Kidney epithelial cell (primary cell): ENCODE measurements around the gene ZNF154. TPM values are rescaled to one million over a fixed set of nuclear protein-coding genes. Genes with fewer than 3 reads are reported as not detected.

Source experiments
- DNase-seq: peaks from one replicate; pipeline ENCODE4 v3.0.0-alpha.2; 2010; ENCODE audit warnings: low read depth
- H3K27me3 ChIP-seq: 2 replicates; pipeline ENCODE4 v1.6.0; 2011; ENCODE audit warnings: low read length; ENCODE audit not compliant: control insufficient read depth, insufficient read depth
- H3K36me3 ChIP-seq: 2 replicates; pipeline ENCODE4 v1.5.1; 2011; ENCODE audit warnings: low read length; ENCODE audit not compliant: control insufficient read depth, insufficient read depth
- H3K4me3 ChIP-seq: 2 replicates; pipeline ENCODE4 v1.5.1; 2011; ENCODE audit warnings: low read depth, mild to moderate bottlenecking, control low read depth, low read length
- total RNA-seq: library from RNA; depleted of rRNA; stranded (reverse); fragments of >200 nt; gene quantifications from 2 replicates; pipeline ENCODE4 v1.2.3, GENCODE V29; 2015
- TF ChIP-seq, protein P1 (sequence below): IDR thresholded peaks from 2 replicates; pipeline ENCODE4 v1.5.1; 2011; ENCODE audit warnings: mild to moderate bottlenecking, moderate library complexity, low read length, control low read depth, inconsistent platforms; ENCODE audit not compliant: insufficient read depth, poor library complexity, severe bottlenecking

ZNF154 gene
- total RNA-seq, 1 donor from 2014 or later, result 3.3 TPM

DNA sequence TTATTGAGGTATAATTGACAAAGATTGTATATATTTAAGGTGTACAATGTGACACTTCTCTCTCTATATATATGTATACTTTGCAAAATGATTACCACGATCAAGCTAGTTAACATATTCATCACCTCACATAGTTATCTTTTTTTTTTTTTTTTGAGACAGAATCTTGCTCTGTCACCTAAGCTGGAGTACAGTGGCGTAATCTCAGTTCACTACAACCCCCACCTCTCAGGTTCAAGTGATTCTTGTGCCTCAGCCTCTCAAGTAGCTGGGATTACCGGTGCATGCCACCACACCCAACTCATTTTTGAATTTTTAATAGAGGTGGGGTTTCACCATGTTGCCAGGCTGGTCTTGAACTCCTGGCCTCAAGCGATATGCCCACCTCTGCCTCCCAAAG lies 36.5 kb downstream of the ZNF154 start:
- TF ChIP-seq, protein P1, sequence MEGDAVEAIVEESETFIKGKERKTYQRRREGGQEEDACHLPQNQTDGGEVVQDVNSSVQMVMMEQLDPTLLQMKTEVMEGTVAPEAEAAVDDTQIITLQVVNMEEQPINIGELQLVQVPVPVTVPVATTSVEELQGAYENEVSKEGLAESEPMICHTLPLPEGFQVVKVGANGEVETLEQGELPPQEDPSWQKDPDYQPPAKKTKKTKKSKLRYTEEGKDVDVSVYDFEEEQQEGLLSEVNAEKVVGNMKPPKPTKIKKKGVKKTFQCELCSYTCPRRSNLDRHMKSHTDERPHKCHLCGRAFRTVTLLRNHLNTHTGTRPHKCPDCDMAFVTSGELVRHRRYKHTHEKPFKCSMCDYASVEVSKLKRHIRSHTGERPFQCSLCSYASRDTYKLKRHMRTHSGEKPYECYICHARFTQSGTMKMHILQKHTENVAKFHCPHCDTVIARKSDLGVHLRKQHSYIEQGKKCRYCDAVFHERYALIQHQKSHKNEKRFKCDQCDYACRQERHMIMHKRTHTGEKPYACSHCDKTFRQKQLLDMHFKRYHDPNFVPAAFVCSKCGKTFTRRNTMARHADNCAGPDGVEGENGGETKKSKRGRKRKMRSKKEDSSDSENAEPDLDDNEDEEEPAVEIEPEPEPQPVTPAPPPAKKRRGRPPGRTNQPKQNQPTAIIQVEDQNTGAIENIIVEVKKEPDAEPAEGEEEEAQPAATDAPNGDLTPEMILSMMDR, result no peak
- Histone ChIP-seq H3K27me3 (no peaks in the 10 kb centered on the region), H3K4me3 (no peak overlapping the region), H3K36me3 (no peaks in the 10 kb centered on the region)
- no peak for DNase-seq

DNA sequence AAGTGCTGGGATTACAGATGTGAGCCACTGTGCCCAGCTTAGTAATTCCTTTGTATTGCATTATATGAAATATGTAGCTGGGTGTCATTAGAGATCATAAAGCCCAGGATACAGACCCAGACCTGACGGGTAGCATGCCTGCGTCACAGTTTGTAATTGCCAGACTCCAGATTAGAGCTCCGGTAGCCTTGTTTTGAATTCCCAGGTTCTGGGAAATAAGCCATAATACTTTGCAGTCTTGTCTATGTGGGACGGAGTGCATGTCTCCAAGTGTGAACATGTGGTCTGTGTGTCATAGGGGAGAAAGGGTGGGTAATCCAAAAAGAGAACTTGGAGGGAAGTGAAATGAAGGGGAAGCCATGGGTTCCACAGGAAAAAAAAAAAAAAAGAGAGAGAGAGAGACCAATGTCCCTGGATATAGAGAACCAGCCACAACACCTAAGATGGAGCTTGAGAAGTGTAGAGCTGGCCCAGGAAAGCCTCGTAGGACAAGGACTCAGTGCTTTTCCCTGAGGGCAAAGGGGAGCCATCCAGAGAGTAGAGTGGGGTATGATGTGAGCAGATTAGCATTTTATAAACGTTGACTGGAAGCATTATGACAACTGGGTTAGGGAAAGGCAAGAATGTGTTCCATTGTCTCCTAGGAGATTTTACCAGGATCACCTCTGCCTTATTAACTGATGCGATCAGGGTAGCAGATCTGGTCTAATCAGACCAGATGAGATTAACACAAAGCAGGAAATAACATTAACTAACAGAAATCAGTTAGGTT lies 37.7 kb downstream of the ZNF154 start:
- H3K36me3 ChIP-seq, result no peaks in the 10 kb centered on the region
- H3K27me3 ChIP-seq, result no peaks in the 10 kb centered on the region
- TF ChIP-seq, protein P1, result no peak
- DNase-seq, result no peak
- no peak overlapping the region for H3K4me3 ChIP-seq

DNA sequence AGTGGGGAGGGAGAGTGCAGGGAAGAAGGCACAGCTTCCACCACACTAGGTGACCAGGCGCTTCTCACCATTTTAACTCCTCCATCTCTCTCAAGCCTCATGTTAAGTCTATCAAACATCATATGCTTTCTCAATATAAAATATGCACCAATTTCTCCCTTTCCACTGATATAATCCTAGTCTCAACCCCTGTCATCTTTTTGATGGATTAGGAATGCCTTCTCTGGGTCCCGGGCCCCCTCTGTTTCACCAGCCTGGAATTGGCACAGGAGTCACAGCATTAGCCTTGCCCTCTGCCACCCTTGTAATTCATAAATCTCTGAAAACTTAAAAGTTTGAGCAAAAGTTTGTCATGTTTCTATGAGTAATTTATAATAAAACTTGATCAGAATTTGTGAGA lies 40.4 kb downstream of the ZNF154 start, which contains the start of gene ZSCAN4:
TSS of gene ZSCAN4 (plus strand) at position 301 of the 400 bp plus-strand sequence. CDS start 7,211 bp downstream, outside the sequence.
- no peak within 1 kb of the TSS for H3K4me3 ChIP-seq
- no peak for DNase-seq
- H3K27me3 ChIP-seq, result no peaks in the 10 kb centered on the region
- TF ChIP-seq, protein P1, result no peak
- no peaks in the 10 kb centered on the region for H3K36me3 ChIP-seq

DNA sequence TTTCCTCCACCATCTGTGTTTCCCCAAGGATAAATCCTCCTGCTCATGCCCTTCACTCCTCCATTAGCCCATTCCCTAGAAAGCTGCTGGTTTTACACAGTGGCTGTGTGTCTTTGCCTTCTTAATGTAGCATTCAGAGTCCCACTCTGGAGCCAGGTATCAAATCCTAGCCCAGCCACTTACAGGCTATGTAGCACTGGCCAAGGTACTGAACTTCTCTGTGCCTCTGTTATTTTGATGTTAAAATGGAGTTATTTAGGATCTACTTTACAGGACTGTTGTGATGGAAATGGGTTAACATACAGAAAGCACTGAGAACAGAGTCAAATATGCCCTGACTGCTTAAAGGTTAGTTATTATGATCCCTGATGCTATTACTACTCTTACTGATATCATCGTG lies 41.8 kb downstream of the ZNF154 start:
- no peak for DNase-seq
- no peaks in the 10 kb centered on the region for H3K27me3 ChIP-seq
- no peak overlapping the region for H3K4me3 ChIP-seq
- no peaks in the 10 kb centered on the region for H3K36me3 ChIP-seq
- TF ChIP-seq, protein P1, result no peak

DNA sequence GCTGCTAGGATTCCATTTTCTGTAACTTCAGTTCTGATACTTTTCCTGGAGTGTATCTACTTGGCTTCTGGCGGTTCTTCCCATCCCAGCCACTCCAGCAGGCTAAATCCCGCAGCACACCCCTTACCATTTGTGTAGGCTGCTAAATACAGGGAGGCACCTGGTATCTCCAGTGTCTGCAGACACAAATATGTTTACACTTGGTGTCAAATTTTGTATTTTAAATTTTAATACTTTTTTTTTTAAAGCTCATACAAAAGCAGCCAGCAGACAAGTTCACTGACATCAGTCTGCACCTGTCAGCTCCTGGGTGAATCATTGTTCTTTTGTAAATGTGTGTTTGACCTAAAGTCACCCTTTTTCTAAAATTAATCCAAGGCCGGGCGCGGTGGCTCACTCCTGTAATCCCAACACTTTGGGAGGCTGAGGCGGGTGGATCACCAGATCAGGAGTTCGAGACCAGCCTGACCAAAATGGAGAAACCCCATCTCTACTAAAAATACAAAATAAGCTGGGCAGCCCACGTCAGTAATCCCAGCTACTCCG lies 43.7 kb downstream of the ZNF154 start:
- DNase-seq, result no peak
- no peak overlapping the region for H3K4me3 ChIP-seq
- no peaks in the 10 kb centered on the region for H3K27me3 ChIP-seq

More for the DNA sequence above, 43.7 kb downstream of the ZNF154 start:
- no peaks in the 10 kb centered on the region for H3K36me3 ChIP-seq
- TF ChIP-seq, protein P1, result no peak
